ENCODE results near the gene MDGA2. TPM values are rescaled to one million over a fixed set of nuclear protein-coding genes. Genes with fewer than 3 reads are reported as not detected.
"Not testable (repeated sequence)": the region's sequence is repeated elsewhere in the genome, so short reads cannot be mapped to it uniquely, and the experiment has no call there.

MDGA2 gene
- total RNA-seq, 1 experiment from 2014 or later: 0.69 TPM

DNA sequence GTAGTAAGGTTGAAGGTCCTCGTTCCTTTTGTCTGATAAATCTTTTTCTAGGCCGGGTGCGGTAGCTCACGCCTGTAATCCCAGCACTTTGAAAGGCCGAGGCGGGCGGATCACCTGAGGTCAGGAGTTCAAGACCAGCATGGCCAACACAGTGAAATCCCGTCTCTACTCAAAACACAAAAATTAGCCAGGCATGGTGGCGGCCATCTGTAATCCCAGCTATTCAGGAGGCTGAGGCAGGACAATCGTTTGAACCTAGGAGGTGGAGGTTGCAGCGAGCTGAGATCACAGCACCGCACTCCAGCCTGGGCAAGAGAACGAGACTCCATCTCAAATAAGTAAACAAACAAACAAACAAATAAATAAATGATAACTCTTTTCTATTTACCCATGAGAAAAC is 51.3 kb downstream of the MDGA2 start:
- not testable (repeated sequence) for DNase-seq (ENCODE audit: low read depth)

DNA sequence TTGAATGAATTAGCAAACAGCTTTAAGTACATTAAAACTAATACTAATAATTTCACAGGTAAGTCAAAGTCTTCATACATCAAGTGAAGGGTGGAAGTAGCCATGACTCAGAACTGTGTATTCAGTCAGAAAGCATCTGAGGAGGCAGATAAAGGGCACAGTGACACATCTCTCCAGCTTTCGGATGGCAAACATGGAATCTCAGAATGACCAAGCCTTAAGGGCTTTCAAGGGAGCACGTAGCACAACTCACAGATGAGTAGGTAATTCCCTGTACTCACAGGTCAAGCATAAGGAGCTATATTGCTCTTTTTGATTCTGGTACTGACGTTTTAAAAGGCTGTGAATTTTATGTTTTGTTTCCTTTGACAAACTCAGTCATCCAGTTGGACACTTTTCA is 56.0 kb downstream of the MDGA2 start:
- DNase-seq (ENCODE audit: low read depth): peak; percentile 23

DNA sequence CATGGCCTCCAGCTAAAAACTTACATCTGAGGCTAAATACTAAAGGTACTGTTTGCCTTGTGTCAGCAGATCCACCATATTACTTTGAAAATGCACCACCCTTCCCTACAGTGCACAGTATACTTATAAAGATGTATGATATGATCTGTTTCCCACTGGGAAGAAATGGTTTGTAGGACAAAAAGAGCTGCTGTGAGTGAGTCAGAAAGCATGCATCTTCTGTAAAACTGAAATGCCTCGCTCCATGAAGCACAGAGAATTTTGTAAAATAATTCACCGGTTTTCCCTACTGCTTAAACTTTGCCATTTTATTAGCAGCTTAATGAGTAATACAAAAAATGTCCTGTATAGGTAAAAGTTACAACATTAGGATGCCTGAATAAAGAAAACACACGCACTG is 68.8 kb downstream of the MDGA2 start:
- no peak for DNase-seq (ENCODE audit: low read depth)

GRCh38 chr14:47596860-47597259 is 78.5 kb downstream of the MDGA2 start:
- no peak for DNase-seq (ENCODE audit: low read depth)

- no peak for DNase-seq (ENCODE audit: low read depth)
These were observed 79.2 kb downstream of the MDGA2 start for GRCh38 chr14:47596232-47596631.

DNA sequence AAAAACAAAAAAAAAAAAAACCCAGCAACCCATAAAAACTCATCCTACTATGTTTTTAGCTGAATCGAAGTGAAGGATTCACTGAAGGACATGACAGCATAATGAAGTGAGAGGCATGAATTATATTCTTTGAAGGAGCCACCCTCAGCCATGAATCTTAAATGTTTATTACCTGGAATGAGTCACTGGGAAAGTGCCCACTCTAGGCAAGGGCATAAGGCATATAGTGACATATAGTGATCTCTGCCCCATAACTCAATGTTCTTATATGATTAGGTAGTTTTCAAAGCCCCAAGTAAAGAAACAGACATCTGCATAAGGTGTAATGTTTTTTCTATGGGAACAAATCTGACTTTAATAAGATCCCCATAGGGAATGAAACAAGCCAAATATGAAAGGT is 79.9 kb downstream of the MDGA2 start:
- no peak for DNase-seq (ENCODE audit: low read depth)

- DNase-seq (ENCODE audit: low read depth): no peak
These were observed 84.5 kb downstream of the MDGA2 start for GRCh38 chr14:47590767-47591495.

DNA sequence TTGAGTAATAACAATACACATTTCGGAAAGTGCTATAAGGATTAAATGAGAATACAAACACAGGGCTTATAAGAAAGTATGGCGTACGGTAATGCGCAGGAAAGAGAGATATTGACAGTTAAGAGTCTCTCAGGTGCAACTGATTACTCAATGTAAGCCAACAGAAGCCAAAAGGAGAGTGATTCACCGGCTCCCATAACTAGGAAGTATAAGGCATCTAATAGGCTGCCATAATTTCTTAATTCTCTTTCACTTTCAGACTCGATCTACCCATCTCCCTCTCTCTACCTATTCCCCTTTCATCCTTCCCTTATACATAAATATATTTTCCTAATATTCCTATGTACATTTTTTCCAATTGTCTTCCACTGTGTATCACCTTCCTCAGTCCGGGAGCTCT is 90.0 kb downstream of the MDGA2 start:
- DNase-seq (ENCODE audit: low read depth): no peak

- no peak for DNase-seq (ENCODE audit: low read depth)
These were observed 108.1 kb downstream of the MDGA2 start for GRCh38 chr14:47567273-47567672.

DNA sequence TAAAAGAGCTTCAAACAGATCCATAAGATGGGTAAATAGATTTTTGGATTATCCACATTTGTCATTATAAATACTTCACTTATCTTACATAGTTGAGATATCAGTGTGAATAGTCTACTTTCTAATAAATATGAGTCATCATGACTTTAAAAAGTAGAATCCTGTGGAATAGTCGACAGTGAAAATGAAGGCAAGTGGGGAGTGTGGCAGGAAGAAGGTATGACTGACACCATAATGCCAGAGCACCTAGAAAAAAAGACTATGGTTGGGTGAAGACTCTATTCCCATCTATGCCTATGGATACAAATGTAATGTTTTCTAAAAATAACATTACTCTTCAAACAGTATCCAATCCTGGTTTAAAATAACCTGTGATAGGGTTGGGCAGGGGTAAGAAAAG is 117.5 kb downstream of the MDGA2 start:
- DNase-seq (ENCODE audit: low read depth): no peak

DNA sequence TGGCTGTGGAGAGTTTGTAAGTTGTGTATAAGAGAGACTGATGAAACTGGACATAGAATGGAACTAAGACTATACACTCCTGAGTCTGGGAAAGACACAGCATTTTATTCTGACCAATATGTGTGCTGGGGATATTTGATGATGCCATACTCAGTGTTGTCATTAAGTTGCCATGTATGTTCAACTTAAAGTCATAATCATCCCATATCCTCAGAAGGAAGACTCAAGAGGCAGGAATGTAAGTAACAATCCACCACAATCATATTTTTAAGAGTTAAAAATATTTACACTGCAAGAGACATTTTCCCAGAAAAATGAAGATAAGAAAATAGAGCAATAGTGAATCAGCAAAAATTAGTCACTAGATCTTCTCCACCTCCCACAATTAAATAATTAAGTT is 120.1 kb downstream of the MDGA2 start:
- DNase-seq (ENCODE audit: low read depth): no peak

DNA sequence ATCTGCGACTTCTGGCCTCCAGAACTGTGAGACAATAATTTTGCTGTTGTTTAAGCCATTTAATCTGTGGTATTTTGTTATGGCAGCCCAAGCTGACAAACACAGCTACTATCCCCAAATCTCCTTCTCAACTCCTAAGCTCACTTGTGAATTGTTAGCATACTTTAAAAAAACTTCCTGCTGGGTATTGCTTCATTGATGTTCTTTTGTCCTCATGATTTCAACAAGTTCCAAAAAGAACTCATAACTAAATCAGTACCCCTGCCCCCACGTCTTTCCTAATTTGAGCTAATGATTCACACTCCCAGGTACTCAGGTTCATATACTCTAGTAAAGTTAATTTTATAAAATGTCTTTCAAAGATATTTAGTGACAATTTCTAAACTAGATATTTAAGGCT is 125.5 kb downstream of the MDGA2 start:
- DNase-seq (ENCODE audit: low read depth): no peak

DNA sequence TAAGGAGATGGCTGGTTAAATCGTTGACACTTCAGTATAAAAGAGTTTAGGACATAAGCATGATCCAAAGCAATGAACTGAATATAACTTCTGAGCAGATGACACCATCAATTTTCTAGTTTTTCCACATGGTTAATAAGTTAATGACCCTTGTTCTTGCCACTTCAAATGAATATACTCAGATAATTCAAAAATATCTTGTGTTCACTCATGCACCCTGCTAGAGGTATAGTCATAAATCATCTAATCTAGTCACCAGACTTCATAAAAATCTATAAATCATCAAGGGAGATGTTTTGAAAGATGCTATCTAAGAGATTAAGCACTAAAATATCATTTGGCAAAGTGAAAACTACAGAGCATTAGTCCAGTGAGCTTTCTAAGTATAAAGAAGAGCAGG is 131.9 kb downstream of the MDGA2 start:
- no peak for DNase-seq (ENCODE audit: low read depth)

GRCh38 chr14:47541662-47542061 is 133.7 kb downstream of the MDGA2 start:
- DNase-seq (ENCODE audit: low read depth): no peak

DNA sequence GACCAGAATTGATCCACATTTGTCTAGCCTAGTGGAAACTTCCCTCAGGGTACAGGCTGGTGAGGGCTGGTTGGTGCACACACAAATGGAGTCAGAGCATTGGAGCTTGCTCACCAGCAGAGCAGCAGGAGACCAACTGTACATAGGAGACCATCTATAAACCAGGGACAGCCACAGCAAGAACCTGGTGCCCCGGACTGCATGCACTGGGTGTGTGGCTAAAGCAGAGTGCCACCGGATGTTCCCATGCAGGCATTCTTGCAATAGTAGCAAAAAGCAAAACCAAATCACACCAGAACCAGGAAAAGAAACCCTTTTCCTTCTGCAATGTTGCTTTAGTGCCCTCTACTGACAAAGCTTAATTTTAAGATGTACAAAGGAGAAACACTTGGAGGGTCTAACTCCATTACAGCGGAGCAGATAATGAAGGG is 136.4 kb downstream of the MDGA2 start:
- peak; percentile 2 for DNase-seq (ENCODE audit: low read depth)

DNA sequence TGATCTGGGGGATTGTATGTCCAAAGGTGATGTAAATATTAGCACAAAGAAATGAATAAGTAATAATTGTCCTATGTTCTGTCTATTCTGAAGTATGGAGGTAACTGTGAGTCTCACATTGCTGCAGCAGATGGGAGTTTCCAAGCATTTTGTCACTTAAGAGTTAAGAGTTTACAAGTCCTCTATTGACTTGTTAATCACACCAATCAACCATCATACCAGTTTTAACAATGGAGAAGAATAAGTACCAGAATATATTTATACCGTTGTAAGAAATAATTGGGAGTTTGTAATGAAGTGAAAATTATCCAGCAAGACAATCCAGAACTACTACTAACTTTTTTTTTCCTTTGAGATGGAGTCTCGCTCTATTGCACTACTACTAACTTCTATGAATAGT is 139.1 kb downstream of the MDGA2 start:
- no peak for DNase-seq (ENCODE audit: low read depth)

DNA sequence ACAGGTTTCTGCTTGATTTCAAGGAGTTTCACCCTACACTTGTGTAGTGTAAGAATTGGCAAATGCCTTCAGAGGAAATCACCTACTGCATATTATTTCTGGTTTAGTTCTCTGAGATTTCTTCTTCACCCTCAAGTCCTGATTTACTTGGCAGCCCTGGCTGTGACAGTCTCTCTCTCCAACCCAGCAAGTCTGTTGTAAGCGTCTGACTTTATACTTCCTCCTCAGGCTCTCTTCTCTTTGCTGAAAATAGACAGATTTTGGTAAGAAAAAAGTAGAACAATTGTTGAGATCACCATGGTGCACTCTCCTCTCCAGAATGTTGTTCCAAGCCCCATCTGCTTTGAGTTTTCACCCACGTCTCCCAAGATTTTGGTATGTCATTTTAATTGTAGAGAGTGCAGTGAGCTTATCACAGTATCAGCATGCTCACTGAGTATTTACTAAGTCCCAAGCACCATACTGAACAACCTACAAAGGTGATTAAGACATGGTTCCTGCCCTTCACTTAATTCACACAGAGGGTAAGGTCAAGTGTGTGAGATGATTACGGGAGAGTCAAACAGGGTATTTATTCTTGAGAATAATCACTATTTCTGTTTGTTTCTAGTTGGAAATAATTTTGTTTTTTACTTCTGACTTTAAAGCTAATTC is 148.7 kb downstream of the MDGA2 start:
- DNase-seq (ENCODE audit: low read depth): no peak

- DNase-seq (ENCODE audit: low read depth): no peak
These were observed 150.9 kb downstream of the MDGA2 start for GRCh38 chr14:47524524-47524923.

GRCh38 chr14:47520382-47520781 is 155.0 kb downstream of the MDGA2 start:
- DNase-seq (ENCODE audit: low read depth): no peak

DNA sequence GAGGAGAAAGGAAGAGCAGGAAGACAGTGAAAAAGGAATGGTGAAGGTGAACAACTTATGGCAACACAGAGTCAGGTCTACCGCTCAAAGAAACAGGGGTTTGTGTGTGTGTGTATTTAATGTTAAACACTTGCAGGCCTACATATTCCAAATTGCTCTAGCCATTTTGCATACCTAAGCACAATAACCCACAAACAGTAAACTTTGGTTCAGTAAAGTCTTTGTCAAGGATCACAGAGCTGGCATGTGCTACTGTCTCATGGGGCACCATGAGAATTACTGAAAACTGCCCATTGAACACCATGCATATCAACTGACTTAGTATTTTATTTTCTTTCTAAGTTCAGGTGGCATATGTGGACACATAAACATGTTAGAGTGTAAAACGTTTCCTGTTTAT is 163.6 kb downstream of the MDGA2 start:
- DNase-seq (ENCODE audit: low read depth): no peak

DNA sequence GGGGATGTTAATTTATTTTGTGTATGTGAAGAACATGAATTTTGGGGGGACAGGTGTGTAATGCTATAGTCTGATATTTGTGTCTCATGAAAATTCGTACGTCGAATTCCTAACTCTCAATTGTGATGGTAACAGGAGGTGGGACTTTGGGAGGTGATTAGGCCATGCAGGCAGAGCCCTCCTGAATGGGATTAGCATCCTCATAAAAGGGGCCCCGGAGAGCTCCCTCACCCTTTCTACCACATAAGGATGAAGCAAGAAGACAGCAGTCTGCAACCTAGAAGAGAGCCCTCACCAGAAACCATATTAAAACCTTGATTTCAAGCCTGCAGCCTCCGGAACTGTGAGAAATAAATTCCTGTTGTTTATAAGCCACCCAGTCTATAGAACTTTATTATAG is 165.4 kb downstream of the MDGA2 start:
- no peak for DNase-seq (ENCODE audit: low read depth)

GRCh38 chr14:47507861-47508260 is 167.5 kb downstream of the MDGA2 start:
- DNase-seq (ENCODE audit: low read depth): no peak

GRCh38 chr14:47500369-47500768 is 175.0 kb downstream of the MDGA2 start:
- no peak for DNase-seq (ENCODE audit: low read depth)

DNA sequence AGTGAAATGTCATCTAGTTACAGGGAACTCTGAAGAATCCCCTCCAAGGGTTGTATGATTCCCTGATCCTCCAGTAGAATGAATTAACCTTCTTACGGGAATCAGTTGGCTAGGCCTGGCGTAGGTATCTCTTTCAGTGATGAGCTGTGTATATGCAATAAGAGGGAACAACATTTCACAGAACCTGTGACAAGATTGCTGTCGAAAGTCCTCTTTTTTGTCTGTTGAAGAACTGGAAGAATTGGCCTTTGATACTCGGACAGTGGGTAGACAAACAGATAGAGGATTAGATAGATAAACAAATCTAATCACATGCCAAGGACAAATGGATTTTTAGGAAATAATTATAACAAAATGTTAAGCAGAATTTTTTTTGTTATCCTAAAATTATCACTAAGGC is 184.6 kb downstream of the MDGA2 start:
- no peak for DNase-seq (ENCODE audit: low read depth)

All from Daoy (cell line).